GM21367 (cell line): Measurements from ENCODE around the gene EPHB4.
A peak's percentile ranks its signal among the peaks of the same experiment; 100 is the strongest.

ENCODE experiments used
- ATAC-seq: cut with Tn5 transposase; IDR thresholded peaks from one replicate; pipeline ENCODE4 v1.9.1; 2021; ENCODE audit not compliant: unreplicated experiment

Gene EPHB4

DNA sequence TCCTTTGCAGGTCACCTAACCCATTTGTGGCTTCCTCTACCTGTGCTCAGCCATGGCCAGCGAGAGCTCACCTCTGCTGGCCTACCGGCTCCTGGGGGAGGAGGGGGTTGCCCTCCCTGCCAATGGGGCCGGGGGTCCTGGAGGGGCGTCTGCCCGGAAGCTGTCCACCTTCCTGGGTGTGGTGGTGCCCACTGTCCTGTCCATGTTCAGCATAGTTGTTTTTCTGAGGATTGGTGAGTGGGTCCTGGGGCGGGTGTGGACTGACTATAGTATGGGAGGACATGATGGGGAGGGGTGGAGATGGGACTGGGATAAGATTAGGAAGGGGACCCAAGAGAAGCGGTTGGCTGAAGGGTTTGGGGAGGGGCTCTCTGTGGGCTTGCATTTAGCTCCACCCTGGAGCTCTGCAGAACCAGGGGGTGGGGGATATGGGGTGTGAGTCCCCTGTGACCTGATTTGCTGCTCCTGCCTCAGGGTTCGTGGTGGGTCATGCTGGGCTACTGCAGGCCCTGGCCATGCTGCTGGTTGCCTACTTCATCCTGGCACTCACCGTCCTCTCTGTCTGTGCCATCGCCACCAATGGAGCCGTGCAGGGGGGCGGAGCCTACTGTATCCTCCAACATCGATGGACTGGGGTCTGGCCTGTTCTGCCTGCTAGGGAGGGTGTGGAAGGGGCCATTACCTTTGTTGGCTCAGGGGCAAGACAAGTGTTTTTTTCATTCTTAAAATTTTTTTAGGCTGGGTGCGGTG, 27.0 kb upstream of the EPHB4 start:
- no peak for ATAC-seq

DNA sequence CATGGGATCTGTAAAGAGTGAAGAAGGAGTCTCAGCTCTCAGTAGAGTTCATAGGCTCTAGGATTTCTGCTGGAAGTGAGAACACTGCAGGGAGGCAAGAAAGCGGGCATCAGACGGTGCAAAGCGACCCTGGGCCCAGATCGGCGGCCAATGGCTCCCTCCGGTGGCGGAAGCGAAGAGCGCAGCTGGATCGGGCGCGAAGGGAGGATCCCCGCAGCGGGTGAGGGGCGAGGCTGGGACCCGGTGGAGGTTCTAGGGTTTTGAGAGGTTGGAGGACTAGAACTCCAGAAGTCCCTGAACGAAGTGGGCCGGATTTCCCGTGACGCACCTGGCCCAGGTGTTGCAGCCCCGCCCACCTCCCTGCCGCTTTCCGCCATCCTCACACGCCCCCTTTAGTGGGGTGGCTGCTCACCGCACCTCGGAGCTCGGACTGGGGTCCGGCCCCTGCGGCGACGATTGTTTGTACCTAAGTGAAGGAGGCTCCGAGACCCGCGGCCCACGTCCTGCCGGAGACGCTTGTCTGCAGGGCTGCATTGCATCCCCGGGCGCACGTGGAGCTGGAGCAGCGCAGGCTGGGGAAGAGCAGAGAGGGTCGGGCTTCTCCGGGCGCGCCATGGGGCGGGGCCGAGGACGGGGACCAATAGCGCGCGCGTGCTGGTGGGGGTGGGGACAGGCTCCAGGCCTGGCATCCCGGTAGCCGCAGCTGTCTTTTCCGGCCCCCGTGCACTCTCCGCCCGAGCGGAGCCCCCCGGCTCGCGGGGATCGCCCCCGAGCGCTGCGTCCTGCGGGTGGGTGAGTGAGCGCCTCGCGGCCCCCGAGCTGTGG, 24.9 kb upstream of the EPHB4 start, which contains the start of gene SLC12A9:
TSS of gene SLC12A9 (plus strand) at position 666 of the 825 bp plus-strand sequence. CDS start 1,485 bp downstream, outside the sequence.
- peak; percentile 90 for ATAC-seq

DNA sequence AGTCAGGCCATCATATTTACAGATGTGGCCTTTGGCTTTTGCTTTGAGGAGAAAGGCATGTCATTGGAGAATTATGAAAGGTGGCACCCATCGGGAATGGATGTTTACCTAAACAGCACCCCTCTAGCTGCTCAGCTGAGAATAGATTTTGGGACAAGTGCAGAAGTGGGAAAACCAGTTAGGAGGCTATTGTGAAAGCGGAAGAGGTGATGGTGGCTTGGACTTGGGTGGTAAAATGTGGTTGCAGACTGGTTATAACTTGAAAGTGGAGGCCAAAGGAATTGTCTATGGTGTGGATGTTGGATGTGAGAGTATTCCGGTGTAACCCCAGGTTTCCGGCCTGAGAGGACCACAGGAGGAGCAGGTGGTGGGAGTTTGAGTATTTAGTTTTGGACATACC, 20.0 kb upstream of the EPHB4 start:
- ATAC-seq, result no peak

DNA sequence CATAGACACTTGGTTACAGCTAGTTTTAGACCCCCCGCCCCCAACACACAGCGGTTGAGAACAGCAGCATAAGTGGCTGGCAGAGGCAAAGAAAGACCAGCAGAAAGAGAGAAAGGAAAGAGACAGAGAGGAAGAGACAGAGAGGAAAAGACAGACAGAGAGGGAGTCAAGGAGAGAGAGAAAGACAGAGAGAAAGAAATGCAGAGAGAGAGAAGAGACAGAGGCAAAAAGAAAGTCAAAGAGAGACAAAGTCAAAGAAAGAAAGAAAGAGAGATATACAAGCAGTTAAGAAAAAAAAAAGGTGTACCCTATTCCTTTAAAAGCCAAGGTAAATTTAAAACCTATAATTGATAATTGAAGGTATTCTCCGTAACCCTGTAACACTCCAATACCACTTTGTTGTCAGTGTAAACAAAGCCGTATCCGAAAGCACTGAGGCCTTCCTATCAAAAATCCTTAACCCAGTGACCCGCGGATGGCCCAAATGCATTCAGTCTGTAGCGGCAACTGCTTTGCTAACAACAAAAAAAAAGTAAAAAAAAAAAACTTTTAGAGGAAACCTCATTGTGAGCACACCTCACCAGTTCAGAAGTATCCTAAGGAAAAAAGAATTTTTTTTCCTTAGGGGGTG, 13.3 kb upstream of the EPHB4 start:
- no peak for ATAC-seq

DNA sequence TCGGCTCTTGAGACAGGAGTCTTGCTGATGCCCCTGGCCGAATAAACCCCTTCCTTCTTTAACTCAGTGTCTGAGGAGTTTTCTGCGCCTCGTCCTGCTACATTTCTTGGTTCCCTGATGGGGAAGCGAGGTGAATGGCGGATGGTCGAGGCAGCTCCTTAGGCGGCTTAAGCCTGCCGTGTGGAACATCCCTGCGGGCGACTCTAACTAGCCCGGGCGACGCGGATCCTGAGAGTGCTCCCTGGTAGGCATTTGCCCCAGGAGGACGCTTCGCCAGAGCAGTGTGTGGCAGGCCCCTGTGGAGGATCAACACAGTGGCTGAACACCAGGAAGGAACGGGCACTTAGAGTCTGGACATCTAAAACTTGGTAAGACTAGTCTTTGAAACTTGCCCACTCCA, 12.0 kb upstream of the EPHB4 start:
- ATAC-seq, result no peak

DNA sequence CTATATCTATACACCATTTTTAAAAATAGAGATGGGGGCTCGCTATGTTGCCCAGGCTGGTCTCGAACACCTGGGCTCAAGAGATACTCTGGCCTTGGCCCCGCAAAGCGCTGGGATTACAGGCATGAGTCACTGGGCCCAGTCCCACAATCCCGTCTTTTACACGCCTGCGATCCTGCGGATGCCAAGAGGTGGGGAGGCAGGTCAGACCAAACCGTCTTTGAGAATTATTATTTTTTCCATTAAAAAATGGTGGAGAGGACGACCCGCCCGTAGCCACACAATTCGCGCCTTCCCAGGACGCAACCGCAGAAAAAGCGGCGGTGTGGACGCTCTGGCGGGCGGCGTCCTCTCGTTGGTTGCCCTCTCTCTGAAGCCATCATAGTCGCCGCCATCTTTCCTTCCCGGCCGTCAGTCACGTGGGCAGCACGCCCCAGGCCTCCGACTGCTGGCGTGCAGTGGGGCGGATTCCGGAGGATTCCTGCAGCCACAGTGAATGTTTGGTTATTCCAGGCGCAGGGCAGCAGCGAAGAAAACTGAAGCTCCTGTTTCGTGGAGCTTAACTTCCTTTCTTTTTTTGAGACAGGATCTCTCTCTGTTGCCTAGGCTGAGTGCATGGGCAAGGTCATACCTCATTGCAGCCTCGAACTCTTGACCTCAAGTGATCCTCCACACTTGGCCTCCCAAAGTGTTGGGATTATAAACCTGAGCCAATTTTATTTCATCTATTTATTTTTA, 9.9 kb upstream of the EPHB4 start:
- ATAC-seq, result no peak

DNA sequence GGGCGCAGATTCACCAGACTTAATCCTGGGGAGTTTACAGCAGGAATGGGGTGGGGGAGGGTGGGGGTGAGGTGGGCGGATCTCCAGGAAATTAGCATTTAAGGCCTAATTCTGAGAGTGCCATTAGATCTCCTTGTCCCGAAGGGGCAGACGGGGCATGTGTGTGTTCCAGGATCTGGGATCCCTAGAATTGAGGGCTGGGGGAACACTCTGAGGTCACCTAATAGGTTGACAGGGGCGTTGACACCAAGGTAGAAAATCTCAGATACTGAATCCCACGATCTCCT, 9.4 kb upstream of the EPHB4 start:
- ATAC-seq, result no peak

DNA sequence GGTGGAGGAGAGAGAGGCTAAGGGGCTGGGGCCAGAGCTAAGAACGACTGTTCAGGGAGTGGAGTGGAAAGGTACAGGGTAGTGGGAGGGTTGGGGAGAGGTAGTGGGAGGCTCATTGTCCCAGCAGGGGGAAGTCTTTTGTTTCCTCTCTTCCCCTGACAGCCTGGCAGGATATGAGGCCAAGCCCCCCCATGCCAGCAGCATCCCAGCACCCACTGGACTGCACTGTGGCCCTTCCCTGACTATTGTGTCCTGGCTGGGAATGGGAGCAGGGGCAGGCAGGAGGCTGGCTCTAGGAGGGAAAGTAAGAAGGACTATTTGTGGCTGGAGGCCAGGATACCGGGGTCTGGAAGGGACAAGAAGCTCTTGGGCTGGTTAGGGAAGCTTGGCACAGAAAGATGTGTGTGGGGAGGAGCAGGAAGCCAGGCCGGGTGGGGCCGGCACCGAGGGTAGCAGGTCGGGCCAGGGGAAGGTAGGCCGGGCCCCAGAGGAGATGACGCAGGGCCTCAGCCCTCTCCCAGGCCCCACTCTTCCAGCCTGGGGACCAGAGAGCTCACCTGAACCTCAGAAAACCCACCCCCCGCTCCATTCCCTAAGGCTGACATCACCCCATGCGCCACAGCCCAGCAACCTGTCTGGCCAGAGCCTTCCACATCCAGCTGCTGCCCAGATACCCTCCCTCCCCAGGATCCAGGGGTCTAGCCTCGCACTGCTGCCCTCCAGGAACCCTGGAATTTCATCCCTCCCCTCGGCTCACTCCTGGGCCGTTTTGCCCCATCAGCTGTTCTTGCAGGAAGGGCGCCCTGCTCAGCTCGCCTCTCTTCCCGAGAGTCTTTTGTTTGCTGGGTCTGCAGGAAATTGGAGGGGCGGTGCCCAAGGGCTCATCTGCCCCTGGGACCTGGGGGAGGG, 8.8 kb upstream of the EPHB4 start:
- no peak for ATAC-seq

DNA sequence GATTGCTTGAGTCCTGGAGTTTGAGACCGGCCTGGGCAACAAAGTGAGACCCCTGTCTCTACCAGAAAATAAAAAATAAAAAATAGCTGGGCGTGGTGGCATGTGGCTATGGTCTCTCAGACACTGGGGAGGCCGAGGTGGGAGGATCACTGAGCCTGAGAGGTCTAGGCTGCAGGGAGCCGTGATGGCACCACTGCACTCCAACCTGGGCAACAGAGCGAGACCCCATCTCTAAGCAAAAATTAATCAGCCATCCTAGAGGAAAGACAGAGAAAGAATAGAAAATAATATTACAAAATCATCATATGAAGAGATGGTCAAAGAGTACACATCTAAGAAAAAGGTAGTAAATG, 4.9 kb upstream of the EPHB4 start:
- ATAC-seq, result no peak

DNA sequence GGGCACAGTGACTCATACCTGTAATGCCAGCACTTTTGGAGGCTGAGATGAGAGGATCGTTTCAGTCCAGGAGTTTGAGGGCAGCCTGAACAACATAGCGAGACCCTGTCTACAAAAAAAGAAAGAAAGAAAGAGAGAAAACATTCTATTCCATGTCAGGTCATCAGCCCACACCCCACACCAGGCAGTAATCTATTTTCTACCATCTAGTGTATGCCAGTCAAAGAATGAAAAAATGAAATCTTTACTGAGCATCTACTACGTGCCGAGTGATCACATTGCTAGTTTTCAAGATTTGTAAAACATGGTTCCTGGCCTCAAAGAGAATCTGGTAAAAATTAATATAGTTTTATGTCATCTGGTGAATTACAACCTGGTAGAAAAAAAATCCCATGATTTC, 3.1 kb upstream of the EPHB4 start:
- ATAC-seq, result no peak

DNA sequence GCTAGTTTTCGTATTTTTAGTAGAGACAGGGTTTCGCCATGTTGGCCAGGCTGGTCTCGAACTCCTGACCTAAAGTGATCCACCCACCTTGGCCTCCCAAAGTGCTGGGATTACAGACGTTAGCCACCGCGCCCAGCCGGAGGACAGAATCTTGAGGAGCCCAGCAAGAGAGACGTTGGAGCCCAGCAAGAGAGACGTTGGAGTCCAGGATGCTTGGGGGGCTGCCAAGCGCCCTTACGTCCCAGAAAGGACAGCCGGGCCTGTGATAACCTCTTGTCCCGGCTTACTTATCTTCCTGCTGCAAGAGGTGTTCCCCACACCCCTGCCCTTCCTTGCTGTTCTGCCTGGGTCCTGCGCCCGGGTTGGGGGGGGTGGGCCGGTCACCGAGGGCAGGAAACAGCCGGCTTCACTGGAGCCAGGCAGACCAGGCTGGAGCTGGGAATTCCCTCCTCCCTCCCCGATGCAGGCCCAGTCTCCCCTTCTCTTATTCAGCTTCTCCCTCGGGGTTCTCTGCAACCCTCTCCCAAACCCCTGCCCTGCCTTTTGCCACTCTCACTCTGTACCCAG, 1.9 kb upstream of the EPHB4 start:
- no peak for ATAC-seq

DNA sequence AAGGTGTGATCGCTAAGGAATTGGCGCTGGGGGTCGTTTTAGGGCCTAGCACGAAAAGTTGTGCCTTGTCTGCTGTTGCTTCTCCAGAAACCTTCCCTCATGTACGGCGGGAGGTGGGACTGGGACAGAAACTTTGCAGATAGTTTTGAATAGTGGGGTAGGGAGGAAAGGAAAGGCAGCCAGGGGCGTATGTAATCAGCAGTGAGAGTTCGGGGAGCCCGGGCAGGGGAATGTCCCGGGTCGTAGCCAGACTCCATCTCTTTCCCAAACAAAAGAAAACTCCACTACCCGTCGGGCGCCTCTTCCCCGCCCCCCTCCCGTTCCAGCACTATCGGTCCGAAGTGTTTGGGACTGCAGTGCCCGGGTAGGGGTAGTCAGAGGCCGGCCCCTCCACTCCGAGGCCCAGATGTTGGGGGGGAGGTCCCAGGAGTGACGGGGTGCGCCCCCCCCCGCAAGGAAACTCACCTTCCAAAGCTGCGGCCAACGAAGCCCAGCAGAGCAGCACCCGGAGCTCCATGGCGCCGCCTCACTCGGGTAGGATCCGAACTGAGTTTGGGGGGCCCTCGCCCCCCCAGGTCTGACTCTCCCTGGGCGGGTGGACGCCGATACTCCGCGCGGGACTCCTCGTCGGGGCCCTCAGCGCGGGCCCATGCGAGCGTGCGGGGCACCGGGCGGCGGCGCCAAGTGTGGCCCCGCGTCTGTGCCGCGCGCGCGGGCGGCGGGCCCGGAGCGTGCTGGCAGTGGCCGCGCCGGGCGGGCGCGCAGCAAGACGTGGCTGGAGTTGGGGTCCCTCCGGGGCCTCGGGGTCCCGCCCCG, 601 bp downstream of the EPHB4 start:
- ATAC-seq, result no peak

DNA sequence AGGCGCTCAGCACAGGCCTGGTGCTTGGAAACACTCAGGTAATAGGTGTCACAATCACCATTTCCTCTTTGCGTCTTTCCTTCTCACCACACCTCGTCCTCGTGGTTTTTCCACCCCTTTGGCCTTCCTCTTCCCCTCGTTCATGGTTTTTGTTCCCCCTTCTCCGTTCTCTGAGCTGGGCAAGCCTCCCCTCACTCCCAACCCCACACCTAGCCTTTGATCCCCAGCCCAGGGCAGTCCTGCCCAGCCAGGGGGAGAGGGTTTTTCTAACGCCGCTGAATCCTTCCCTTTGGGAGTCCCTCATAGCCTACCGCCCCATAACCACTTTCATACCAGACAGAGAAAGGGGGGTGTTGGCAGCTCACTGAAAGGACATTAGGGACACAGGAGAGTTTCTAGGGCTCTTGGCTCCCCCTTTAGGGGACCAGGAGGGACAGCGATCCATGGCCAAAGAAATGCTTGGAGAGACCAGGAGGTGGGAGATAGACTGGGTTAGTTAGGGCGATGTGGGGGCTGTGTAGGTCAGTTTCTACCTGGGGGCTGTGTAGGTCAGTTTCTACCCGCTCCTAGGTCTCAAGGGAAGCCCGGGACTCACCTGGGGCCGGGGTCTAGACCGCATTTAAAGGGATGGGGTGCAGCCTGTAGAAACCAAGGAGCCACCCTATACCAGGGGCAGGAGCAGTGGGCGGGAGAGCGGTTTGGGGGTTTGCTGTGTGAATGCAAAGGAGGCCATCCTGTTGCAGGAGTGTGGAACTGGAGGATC, 1.4 kb downstream of the EPHB4 start:
- no peak for ATAC-seq

DNA sequence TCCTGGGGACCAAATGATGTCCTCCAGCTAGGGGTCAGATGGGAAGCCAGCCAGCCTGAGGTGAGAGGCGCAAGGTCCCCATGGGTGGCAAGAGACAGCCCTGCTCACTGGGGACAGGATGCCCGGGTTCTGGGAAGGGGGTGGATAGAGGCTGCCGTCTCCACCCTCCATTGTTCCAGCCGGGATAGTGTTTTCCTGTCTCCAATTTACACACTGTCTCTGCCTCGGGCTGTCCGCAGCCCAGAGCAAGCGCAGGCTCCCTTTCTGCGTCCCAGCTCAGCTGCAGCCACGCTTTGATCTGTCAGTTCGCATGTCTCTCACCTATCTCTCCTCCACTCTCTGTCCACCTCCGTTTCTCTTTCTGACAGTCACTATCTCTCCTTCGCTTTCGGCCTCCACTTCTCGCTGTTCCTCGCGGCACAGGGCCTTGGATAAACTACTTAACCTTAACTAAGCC, 2.1 kb downstream of the EPHB4 start:
- ATAC-seq, result no peak

DNA sequence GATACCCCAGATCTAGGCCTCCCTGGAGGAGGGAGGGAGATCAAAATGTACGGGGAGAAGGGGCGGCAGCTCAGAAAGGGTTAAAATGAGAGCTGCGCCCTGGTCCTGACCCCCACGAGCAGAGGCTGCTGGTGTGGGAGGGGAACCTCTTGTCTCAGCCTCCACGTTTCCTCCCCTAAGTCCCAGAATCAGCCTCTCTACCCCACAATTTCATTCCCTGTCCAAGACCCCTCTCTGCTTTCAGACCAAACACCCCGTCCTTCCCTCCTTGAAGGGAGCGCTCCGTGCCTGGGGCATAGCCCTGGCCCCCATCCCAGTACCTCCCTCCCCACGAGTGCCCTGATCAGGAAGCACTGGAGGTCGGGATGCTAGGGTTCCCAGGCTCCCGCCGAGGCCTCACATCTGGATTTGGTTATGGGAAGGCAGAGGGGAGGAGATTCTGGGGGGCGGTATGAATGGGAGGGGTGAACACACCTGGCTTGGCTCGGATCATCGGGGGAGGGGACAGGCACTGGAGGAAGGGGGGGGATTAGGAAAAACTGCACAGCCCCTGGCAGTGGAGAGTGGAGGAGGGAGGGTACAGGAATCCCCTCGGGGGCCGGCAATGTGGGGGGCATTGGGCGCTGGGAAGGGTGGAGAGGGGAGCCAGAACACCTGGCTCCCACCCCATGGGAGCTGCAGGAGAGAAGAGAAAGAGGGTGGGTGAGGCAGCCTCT, 2.7 kb downstream of the EPHB4 start:
- ATAC-seq, result no peak

DNA sequence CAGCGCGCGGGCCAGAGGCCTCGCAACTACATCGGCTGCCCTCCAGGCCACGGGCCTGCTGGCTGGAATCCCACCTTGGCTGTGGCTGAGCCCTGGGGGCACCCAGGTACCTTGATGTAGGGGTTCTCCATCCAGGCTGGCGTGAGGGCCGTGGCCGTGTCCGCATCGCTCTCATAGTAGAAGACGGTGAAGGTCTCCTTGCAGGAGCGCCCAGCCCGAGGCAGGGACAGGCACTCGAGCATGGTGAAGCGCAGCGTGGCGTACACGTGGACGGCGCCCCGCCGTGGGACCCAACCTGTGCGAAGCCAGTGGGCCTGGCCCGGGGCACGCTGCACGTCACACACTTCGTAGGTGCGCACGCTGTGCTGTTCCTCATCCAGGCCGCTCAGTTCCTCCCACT, 3.8 kb downstream of the EPHB4 start:
- ATAC-seq, result no peak

DNA sequence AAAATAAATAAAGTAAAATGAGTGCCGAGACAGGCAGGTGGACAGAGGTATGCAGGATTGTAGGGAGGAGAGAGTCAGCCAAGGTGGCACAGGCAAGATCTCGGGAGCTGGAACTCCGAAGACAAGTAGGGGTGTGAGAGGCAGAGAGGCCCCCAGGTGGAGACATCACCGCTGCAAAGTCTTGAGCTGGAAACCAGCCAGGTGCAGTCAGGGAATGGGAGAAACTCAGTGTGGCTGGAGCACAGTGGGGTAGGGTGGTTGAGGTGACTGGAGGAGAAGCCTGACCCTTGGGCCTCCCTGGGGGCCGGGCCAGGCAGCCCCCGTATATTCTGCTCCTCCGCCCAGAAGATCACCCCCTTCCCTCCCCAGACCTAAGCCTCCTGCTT, 4.2 kb downstream of the EPHB4 start:
- ATAC-seq, result no peak
